Spleen (tissue), 7 donors: ENCODE results near the gene OR11H12.
"Not testable (repeated sequence)": the region's sequence is repeated elsewhere in the genome, so short reads cannot be mapped to it uniquely, and the experiment has no call there.

Source experiments
- POLR2A ChIP-seq, 3 donors: fragments of 450-650 bp; IDR thresholded peaks; one replicate each; pipeline ENCODE4 v1.5.1; 2017; ENCODE audit warnings: antibody characterized with exemption in 3 of 3, mild to moderate bottlenecking in 1 of 3
- TF ChIP-seq, protein P1 (sequence below), 11 experiments: fragments of 200-600 bp in 7 of 11; fragments of 450-650 bp in 4 of 11; sonication (generic) in 4 of 11; IDR thresholded peaks in 8 of 11; conservative IDR thresholded peaks in 3 of 11; 1 replicate in 7 of 11; 2 replicates in 4 of 11; pipeline versions ENCODE4 v1.4.0 to v1.8.0; 2016 to 2021; ENCODE audit warnings: antibody characterized with exemption in 11 of 11, inconsistent platforms in 4 of 11, mild to moderate bottlenecking in 1 of 11
- donor health status: DM: no; HTN: no; CAD: no; lungs with moderate emphysema.
- donor health status: DM: no; HTN: no; CAD: no.
- donor health status: DM: no; HTN: no; CAD: no.

- TF ChIP-seq, protein P1, sequence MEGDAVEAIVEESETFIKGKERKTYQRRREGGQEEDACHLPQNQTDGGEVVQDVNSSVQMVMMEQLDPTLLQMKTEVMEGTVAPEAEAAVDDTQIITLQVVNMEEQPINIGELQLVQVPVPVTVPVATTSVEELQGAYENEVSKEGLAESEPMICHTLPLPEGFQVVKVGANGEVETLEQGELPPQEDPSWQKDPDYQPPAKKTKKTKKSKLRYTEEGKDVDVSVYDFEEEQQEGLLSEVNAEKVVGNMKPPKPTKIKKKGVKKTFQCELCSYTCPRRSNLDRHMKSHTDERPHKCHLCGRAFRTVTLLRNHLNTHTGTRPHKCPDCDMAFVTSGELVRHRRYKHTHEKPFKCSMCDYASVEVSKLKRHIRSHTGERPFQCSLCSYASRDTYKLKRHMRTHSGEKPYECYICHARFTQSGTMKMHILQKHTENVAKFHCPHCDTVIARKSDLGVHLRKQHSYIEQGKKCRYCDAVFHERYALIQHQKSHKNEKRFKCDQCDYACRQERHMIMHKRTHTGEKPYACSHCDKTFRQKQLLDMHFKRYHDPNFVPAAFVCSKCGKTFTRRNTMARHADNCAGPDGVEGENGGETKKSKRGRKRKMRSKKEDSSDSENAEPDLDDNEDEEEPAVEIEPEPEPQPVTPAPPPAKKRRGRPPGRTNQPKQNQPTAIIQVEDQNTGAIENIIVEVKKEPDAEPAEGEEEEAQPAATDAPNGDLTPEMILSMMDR (IDR thresholded peaks at IDR 0.05 in 8 of 11, conservative IDR thresholded peaks at IDR 0.05 in 3 of 11) = not testable (repeated sequence)
- TF ChIP-seq POLR2A (IDR thresholded peaks at IDR 0.05) = not testable (repeated sequence)
Observed at GRCh38 chr14:18582908-18583307, 18.0 kb upstream of the OR11H12 start.
